ENCODE data around the gene WDR91. TPM values are rescaled to one million over a fixed set of nuclear protein-coding genes. Genes with fewer than 3 reads are reported as not detected.
A peak's percentile ranks its signal among the peaks of the same experiment; 100 is the strongest.

The WDR91 gene
- polyA plus RNA-seq, 1 donor from 2014 or later, result 5.9 TPM

DNA sequence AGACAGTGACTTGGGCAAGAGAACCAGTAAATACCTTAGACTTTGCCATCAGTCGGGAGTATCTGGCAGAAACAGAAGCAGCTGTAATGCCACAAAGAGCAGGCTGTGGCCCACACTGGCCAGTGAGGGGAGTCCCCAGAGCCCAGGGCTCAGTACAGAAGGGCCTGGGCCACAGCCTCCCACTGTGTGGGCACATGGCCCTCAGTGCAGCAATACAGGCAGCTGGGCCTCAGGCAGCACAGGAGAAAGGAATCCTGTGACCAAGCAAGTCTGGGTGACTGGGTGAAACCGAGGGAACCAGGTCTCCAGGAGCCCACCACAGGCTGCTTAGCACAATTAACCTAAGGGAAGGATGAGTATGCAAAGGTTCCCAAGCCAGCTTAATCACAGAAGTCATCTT, 14.0 kb downstream of the WDR91 start:
- Mint-ChIP-seq H3K36me3 (peaks cover 18% of the 10 kb centered on the region), H3K4me1 (peaks cover 2 to 5% (median 4%) of the 10 kb centered on the region in 3 donors), H3K4me3 (no peak overlapping the region), H3K27me3 (no peaks in the 10 kb centered on the region), H3K9me3 (no peaks in the 10 kb centered on the region), H3K27ac (no peak overlapping the region)

DNA sequence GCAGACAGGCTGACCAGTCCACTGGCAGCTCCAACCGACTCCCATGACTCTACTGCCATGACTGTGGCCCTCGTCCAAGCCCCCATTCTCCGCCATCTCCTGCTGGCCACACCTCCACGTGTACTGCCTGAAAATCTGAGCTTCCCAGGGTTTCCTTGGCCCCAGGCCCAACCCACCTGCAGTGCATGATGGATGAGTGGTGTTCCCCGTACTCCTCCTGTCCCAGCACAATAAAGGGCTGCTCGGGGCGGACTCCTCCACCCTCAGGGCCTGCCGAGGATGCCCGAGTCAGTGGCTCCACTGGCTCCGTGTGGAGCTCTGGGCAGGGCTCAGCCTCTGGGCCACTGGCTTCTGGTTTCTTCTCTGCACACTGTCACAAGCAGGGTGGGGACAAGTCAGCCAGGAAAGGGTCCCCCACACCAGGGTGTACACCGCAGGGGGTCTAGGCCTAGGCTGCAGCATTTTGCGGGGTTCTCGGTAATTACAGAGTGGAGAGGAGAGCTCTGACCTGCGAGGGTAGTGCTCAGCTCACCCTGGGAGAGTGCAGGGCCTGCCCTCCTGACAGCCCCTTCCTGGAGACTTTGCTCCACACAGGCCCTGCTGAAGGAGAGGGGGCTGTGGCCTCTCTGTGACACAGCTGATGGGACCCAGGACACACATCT, 15.2 kb downstream of the WDR91 start:
- H3K27ac Mint-ChIP-seq, result no peak overlapping the region
- H3K27me3 Mint-ChIP-seq, result no peaks in the 10 kb centered on the region
- no peaks in the 10 kb centered on the region for H3K9me3 Mint-ChIP-seq

DNA sequence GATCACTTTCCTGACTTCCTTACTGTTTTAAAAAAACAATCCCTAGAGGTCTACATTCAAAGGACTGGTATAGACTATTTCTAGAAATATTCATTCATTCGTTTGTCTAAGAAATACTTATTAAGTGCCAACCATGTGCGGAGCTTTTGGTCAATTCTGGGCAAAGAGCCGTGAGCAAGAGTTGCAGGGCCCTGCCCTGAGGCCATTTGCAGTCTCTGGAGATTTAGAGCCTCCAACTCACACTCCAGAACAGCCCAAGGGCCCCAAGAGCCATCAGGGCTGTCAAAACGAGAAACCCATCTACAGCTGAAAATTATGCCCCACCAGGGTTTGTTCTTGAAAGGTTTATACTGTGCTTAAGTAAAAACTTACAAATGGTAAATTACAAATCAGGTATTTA, 16.2 kb downstream of the WDR91 start:
- Mint-ChIP-seq H3K36me3 (peaks cover 26% of the 10 kb centered on the region), H3K27me3 (no peaks in the 10 kb centered on the region), H3K4me3 (no peak overlapping the region), H3K27ac (no peak overlapping the region), H3K9me3 (no peaks in the 10 kb centered on the region), H3K4me1 (peaks cover 0 to 5% (median 2%) of the 10 kb centered on the region in 3 donors)

More for the DNA sequence above, 15.2 kb downstream of the WDR91 start:
- Mint-ChIP-seq H3K4me3 (no peak overlapping the region), H3K4me1 (peaks cover 0 to 3% (median 2%) of the 10 kb centered on the region in 3 donors), H3K36me3 (peaks cover 18% of the 10 kb centered on the region)

DNA sequence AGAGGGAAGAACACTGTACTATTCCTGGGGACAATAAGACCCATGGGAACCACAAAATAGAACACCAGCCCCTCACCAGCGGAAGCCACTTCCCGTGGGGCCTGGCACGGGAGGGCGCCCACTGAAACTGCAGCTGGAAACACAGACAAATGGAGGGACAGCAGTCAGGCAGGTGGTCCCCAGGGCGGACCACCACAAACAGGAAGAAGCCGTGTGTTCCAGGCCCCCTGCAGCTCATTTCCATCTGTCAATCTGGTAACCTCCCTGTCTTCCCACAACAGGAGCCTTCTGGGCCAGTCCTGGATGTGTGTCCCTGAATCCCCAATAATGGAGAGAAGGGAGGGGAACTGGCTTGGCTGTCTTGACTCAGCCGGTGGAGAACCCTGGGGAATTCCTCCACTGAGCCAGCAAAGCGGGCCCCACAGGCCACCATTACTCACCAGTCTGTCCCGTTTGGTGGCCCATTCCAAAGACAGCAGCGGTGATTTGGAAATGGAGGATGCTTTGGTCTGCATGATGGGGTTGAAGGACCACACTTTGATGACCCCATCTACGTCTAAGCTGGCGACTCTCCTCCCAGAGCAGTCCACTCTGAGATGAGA, 16.7 kb downstream of the WDR91 start:
- Mint-ChIP-seq H3K27me3 (no peaks in the 10 kb centered on the region), H3K4me1 (peaks cover 4 to 5% (median 5%) of the 10 kb centered on the region in 3 donors), H3K9me3 (no peaks in the 10 kb centered on the region), H3K27ac (no peak overlapping the region), H3K36me3 (peaks cover 30% of the 10 kb centered on the region), H3K4me3 (no peak overlapping the region)

DNA sequence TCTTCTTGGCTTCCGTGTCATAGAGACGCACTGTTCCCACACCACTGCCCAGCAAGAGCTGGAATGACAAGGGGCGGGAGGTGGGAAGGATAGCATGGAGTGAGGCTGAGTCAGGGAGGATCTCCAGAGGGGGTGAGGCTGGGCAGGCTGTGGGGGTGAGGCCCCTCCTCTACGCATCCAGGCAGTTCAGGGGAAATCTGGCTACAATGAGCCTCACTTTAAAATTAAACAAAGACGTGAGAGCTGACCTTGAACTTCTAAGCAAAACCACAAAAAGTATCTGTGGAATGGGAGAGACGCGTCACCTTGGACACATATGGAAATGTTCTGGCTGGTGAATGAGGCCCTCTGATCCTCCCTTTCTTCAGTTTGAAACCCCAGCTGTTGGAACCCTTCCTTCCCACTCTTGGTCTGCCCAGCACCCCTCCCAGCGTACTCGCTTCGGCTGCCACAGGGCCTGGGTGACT, 17.7 kb downstream of the WDR91 start:
- H3K4me3 Mint-ChIP-seq, result no peak overlapping the region
- no peak overlapping the region for H3K27ac Mint-ChIP-seq
- no peaks in the 10 kb centered on the region for H3K9me3 Mint-ChIP-seq
- peaks cover 6 to 11% (median 8%) of the 10 kb centered on the region in 3 donors for H3K4me1 Mint-ChIP-seq
- H3K27me3 Mint-ChIP-seq, result no peaks in the 10 kb centered on the region
- peaks cover 27% of the 10 kb centered on the region for H3K36me3 Mint-ChIP-seq

DNA sequence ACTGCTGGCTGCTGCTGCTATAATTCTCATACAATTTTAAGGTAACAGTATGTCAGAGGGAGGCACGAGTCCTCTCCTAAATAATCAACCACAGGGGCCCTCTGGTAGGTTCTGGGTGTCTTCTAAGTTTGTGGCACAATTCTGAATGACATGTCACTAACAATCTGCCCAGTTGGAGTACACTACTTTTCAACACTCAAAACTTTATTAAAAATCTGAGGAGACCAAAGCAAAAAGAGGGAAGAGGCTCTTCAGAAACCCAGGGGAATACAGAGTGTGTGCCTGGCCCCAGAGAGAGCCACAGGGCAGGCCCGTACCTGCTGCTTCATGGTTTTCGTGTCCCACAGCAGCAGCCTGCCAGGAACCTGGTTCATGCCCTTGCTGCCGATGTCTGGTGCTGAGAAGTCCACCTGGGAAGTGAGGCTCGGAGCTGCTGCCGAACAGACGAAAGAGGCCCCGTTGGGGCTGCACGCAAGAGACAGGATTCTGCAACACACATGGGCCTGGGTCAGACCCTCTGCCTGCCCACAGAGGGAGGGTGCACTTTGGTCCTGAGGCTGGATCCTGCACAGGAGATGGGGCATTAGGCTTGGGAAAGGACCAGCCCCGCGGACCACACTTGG, 18.3 kb downstream of the WDR91 start:
- Mint-ChIP-seq H3K9me3 (no peaks in the 10 kb centered on the region), H3K27ac (no peak overlapping the region), H3K27me3 (no peaks in the 10 kb centered on the region), H3K4me3 (no peak overlapping the region), H3K36me3 (peaks cover 27% of the 10 kb centered on the region), H3K4me1 (peaks cover 9 to 12% (median 10%) of the 10 kb centered on the region in 3 donors)

DNA sequence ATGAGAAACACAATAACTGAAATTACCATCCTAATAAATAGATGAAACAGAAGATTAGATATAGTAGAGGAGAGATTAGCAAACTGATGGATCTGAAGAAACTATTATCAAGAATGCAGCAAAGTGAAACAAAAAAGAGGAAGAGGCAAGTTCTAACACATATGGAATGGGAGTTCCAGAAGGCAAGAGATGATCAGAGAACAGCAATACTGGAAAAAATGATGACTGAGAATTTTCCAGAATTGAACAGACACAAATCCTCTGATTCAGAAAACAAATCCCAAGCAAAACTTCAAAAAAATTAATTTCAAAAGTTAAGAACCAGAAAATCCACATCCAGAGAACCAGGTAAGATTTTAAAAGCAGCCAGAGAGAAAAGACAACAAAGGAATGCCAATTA, 20.6 kb downstream of the WDR91 start:
- Mint-ChIP-seq H3K27ac (peak overlapping the region in 1 of 3 donors; percentile 51), H3K9me3 (no peaks in the 10 kb centered on the region), H3K27me3 (no peaks in the 10 kb centered on the region), H3K4me1 (peaks cover 12 to 21% (median 14%) of the 10 kb centered on the region in 3 donors), H3K36me3 (peaks cover 40% of the 10 kb centered on the region), H3K4me3 (no peak overlapping the region)

DNA sequence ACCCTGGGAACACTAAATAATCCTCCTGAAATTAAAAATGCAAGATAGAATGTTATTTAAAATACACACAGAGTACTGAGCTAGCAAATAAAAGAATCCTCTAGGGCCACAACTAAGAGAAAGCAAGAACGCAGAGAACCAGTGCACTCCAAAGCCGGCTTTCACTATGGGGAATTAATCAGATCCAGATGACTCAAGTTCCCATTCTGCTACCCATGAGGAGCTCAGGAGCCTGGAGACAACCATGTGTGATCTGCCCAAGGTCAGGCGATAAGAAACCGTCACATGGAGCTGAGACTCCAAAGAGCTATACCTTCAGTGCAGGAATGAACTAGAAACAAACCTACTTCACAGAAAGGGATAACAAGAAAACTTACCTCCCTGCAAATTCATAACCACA, 21.4 kb downstream of the WDR91 start:
- H3K27ac Mint-ChIP-seq, result peak overlapping the region in 1 of 3 donors; percentile 1
- H3K27me3 Mint-ChIP-seq, result no peaks in the 10 kb centered on the region
- H3K9me3 Mint-ChIP-seq, result no peaks in the 10 kb centered on the region
- H3K4me1 Mint-ChIP-seq, result peaks cover 12 to 21% (median 14%) of the 10 kb centered on the region in 3 donors
- H3K36me3 Mint-ChIP-seq, result peaks cover 44% of the 10 kb centered on the region
- H3K4me3 Mint-ChIP-seq, result peak overlapping the region in 1 of 4 donors; percentile 18

DNA sequence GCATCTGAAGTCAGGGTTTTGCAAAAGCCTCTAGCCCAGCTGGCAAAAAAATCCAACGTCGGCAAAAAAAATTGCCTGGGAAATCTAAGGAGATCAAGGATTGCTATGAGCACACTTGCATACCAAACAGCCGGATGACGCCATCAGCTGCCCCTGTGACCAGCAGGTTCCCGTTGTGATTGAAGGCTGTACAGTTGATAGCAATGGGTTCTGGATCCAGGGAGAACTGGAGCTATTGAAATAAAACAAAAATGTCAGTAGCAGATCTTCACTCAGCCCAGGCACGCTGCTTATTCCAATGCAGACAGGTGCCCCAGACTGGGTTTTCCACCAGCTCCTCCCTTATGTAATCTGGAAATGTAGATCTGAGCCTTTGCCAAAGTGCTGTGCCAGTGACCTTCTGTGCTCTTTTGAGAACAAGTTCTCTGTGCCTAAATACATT, 22.1 kb downstream of the WDR91 start:
- Mint-ChIP-seq H3K4me3 (peak overlapping the region in 1 of 4 donors; percentile 74), H3K9me3 (no peaks in the 10 kb centered on the region), H3K27ac (peak overlapping the region in 1 of 3 donors; percentile 1)

DNA sequence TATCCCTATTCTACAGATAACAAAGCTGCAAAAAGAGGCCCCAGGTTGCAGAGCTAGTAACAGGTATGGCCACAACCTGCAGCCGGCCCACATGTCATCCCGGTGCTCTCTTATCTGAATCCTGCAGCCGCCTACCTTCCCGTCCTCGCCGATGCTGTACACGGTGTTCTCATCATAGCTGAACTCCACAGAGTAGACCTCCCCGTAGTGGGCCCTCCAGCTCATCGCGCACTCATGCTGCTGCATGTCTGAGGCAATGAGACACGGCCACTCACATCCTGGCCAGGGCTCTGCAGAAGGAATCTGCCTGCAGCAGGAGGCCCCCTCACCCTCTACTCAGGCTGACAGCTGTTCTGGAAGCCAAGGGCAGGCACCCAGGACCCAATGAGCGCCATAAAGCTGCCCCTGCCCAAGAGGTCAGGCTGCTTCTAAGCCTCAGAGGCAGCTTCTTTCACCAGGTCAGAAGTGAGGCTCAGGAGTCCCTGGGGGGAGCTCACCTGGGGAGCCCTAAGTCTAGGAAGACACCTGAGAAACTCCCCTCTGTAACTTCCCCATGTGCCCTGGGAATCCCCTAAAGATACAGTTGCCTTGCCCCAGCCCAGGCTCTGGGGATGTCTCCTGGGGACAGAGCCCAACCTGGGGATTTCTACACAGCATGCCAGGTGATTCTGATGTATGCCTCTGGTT, 22.9 kb downstream of the WDR91 start:
- Mint-ChIP-seq H3K9me3 (peaks cover 0 to 4% (median 1%) of the 10 kb centered on the region in 3 donors), H3K4me3 (peak overlapping the region in 1 of 4 donors; percentile 74), H3K27me3 (no peaks in the 10 kb centered on the region), H3K36me3 (peaks cover 45% of the 10 kb centered on the region), H3K4me1 (peaks cover 12 to 21% (median 14%) of the 10 kb centered on the region in 3 donors), H3K27ac (peak overlapping the region in 1 of 3 donors; percentile 47)

More for the DNA sequence above, 22.1 kb downstream of the WDR91 start:
- Mint-ChIP-seq H3K4me1 (peaks cover 12 to 21% (median 14%) of the 10 kb centered on the region in 3 donors), H3K36me3 (peaks cover 45% of the 10 kb centered on the region), H3K27me3 (no peaks in the 10 kb centered on the region)

DNA sequence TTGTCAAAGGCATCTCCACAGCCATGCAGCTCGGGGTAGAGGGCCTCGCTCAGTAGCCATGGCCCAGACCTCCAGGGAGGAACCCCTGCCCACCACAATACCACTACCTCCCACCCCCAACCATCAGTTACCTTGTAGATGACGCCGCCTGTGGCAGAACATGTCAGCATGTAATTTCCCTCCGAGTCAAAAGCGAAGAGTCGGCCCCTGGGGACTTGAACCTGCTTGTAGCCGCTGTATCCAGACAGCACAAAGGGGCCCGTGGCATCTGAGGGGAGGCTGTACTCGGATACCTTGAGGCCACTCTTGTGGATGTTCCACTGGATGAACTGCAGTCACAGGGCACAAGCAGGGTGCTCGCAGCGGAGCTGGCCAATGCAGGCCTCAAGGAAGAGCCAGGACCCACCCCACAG, 24.5 kb downstream of the WDR91 start:
- no peaks in the 10 kb centered on the region for H3K27me3 Mint-ChIP-seq
- peak overlapping the region in 2 of 3 donors; percentile 25 to 53 for H3K27ac Mint-ChIP-seq
- H3K36me3 Mint-ChIP-seq, result peaks cover 45% of the 10 kb centered on the region
- peak overlapping the region in 1 of 4 donors; percentile 1 for H3K4me3 Mint-ChIP-seq
- H3K9me3 Mint-ChIP-seq, result peaks cover 0 to 7% (median 4%) of the 10 kb centered on the region in 3 donors
- H3K4me1 Mint-ChIP-seq, result peaks cover 12 to 21% (median 14%) of the 10 kb centered on the region in 3 donors

DNA sequence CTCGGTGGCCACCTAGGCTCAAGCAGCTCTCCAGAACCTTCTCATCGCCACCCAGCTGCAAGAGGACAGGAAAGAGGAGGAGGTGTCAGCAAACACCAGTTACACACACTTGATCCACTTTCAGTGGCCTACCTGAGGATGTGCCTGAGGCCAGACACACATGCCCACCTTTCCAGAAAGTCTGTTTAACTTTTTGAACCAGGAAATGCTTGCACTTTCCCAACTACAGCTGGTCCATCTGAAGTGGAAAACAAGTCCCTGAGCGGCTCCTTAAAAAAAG, 25.1 kb downstream of the WDR91 start:
- H3K4me3 Mint-ChIP-seq, result no peak overlapping the region
- H3K27ac Mint-ChIP-seq, result peak overlapping the region in 1 of 3 donors; percentile 25
- H3K4me1 Mint-ChIP-seq, result peaks cover 12 to 19% (median 13%) of the 10 kb centered on the region in 3 donors

DNA sequence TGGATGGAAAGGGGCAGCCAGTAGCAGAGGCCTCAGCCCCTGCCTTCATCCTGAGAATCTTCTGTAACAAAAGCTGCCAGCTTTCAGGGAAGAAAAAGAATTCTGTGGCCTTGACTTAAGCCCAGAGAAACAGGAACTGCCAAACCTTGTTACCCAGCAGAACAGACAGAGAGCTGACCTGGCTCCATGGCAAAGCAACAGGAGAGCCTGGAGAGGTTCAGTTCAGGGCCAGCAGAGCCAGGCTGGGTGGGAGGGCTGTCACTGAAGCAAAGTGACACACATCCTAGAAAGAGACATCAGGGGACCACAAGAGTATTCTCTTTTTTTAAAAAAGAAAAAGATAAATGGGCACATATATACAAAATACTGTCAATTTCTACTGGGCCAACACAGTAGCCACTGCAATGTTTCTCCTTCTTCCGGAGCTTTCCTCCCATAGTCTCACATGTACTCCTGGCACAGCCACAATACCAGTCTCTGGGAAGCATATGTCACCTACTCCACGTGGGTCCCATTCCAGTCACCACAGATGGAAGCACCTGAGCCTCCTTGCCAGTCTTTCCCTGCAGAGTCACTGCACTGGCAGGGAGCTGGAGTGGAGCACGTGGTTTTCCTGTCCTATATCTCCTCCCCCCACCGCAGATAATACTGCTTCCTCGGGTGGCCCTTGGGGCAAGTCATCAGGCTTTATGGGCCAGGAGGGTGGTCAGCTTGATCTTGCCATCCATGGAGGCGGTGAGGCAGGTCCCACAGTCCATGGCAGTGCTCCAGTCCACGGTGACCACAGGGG, 25.7 kb downstream of the WDR91 start:
- Mint-ChIP-seq H3K4me3 (peak overlapping the region in 1 of 4 donors; percentile 83), H3K4me1 (peaks cover 12 to 19% (median 13%) of the 10 kb centered on the region in 3 donors), H3K27ac (no peak overlapping the region), H3K9me3 (peaks cover 3 to 19% (median 8%) of the 10 kb centered on the region in 3 donors), H3K27me3 (no peaks in the 10 kb centered on the region), H3K36me3 (peaks cover 44% of the 10 kb centered on the region)

More for the DNA sequence above, 25.1 kb downstream of the WDR91 start:
- no peaks in the 10 kb centered on the region for H3K27me3 Mint-ChIP-seq
- peaks cover 3 to 14% (median 8%) of the 10 kb centered on the region in 3 donors for H3K9me3 Mint-ChIP-seq
- peaks cover 46% of the 10 kb centered on the region for H3K36me3 Mint-ChIP-seq

DNA sequence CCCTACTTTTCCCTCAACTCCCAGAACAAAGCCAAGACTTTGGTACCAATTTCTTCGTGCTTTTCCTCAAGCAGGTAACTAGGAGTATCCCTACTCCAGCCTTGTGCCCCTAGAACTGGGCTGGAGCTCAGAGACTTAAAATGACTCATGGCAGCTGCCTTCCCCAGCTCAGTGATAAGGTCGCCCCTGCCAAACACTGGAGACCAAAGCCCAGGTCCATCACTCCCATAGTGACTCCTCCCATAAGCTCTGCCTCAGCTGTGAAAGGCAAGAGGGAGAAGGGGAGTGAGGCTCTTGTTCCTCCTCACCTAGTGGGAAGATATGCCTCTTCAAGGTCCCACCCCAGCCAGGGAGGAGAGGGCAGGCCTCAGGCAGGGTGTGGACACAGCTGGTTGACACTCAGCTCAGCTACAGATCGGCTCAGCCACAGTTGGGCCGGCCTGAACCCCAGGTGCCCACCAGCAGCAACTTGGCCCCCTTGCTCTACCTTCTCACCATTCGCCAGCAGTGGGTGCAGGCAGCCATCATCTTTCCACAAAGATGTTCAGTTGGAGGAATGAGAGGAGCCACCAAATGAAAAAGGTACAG, 27.0 kb downstream of the WDR91 start:
- peaks cover 5 to 26% (median 13%) of the 10 kb centered on the region in 3 donors for H3K9me3 Mint-ChIP-seq
- H3K27me3 Mint-ChIP-seq, result no peaks in the 10 kb centered on the region
- H3K4me3 Mint-ChIP-seq, result no peak overlapping the region
- peaks cover 6 to 14% (median 11%) of the 10 kb centered on the region in 3 donors for H3K4me1 Mint-ChIP-seq
- H3K27ac Mint-ChIP-seq, result peak overlapping the region in 1 of 3 donors; percentile 77
- peaks cover 33% of the 10 kb centered on the region for H3K36me3 Mint-ChIP-seq
